ENCODE measurements around the gene PLEKHB2. TPM values are rescaled to one million over a fixed set of nuclear protein-coding genes. Genes with fewer than 3 reads are reported as not detected.
A peak's percentile ranks its signal among the peaks of the same experiment; 100 is the strongest.
"Not testable (repeated sequence)": the region's sequence is repeated elsewhere in the genome, so short reads cannot be mapped to it uniquely, and the experiment has no call there.

Gene PLEKHB2
- total RNA-seq, 2 experiments from 2014 or later = 23.4 to 38.3 TPM

- ChIA-PET CTCF (ENCODE audit: unreplicated experiment) (interaction anchor here (0.5 kb wide), 1 partner anchor 48 kb away, joined by 4 read pairs; no protein-coding TSS in a partner anchor), POLR2A (no interaction called here)
- Histone ChIP-seq H3K27ac (ENCODE audit: low read depth, low read length, poor library complexity, severe bottlenecking) (no peak overlapping the region), H3K4me1 (ENCODE audit: insufficient read depth, low read length, poor library complexity, severe bottlenecking) (peaks cover 11% of the 10 kb centered on the region), H3K36me3 (ENCODE audit: insufficient read depth, low read length) (no peaks in the 10 kb centered on the region), H3K4me3 (ENCODE audit: low read depth, low read length, poor library complexity, severe bottlenecking) (no peak overlapping the region), H3K4me2 (ENCODE audit: low read length) (no peak overlapping the region), H3K9me2 (ENCODE audit: insufficient read depth, low read length) (no peaks in the 10 kb centered on the region), H3K79me2 (ENCODE audit: insufficient read depth, low read depth, low read length) (no peaks in the 10 kb centered on the region), H3K9me3 (ENCODE audit: low read length) (no peaks in the 10 kb centered on the region), H2AFZ (ENCODE audit: low read length) (0 out of 2 replicates have a peak overlapping the region, but pooled peaks have one; percentile 22), H4K20me1 (ENCODE audit: insufficient read depth, low read length) (no peaks in the 10 kb centered on the region)
- TF ChIP-seq CTCF (conservative IDR thresholded peaks at IDR 0.05; ENCODE audit: low read length) (no peak), EZH2phosphoT487 (IDR thresholded peaks at IDR 0.05; ENCODE audit: borderline replicate concordance, low read depth, low read length) (no peak)
- intact Hi-C loops (cut with micrococcal nuclease; ENCODE audit: unreplicated experiment) = no loop called here
- BruUV-seq (replicated peaks) = no TSS peak
- no peak for DNase-seq (ENCODE audit: low spot score)
Measured at GRCh38 chr2:131156452-131157149, 51.5 kb downstream of the PLEKHB2 start.

GRCh38 chr2:131165562-131165961, 60.4 kb downstream of the PLEKHB2 start:
- DNase-seq (ENCODE audit: low spot score); POLR2A ChIA-PET; H3K9me3 ChIP-seq (ENCODE audit: low read length); H3K9me2 ChIP-seq (ENCODE audit: insufficient read depth, low read length); H4K20me1 ChIP-seq (ENCODE audit: insufficient read depth, low read length); H3K79me2 ChIP-seq (ENCODE audit: insufficient read depth, low read depth, low read length); BruUV-seq (replicated peaks); H3K4me2 ChIP-seq (ENCODE audit: low read length); H2AFZ ChIP-seq (ENCODE audit: low read length); H3K27ac ChIP-seq (ENCODE audit: low read depth, low read length, poor library complexity, severe bottlenecking); intact Hi-C loops (cut with micrococcal nuclease; ENCODE audit: unreplicated experiment); H3K4me1 ChIP-seq (ENCODE audit: insufficient read depth, low read length, poor library complexity, severe bottlenecking); H3K4me3 ChIP-seq (ENCODE audit: low read depth, low read length, poor library complexity, severe bottlenecking); H3K36me3 ChIP-seq (ENCODE audit: insufficient read depth, low read length): not testable (repeated sequence)
- CTCF ChIA-PET (ENCODE audit: unreplicated experiment) = interaction anchor here (0.6 kb wide), 1 partner anchor 337 kb away, joined by 4 read pairs; no protein-coding TSS in a partner anchor

GRCh38 chr2:131168538-131168937, 63.4 kb downstream of the PLEKHB2 start:
- Histone ChIP-seq H2AFZ (ENCODE audit: low read length) (no peak overlapping the region), H4K20me1 (ENCODE audit: insufficient read depth, low read length) (no peaks in the 10 kb centered on the region), H3K27ac (ENCODE audit: low read depth, low read length, poor library complexity, severe bottlenecking) (no peak overlapping the region), H3K79me2 (ENCODE audit: insufficient read depth, low read depth, low read length) (no peaks in the 10 kb centered on the region), H3K4me3 (ENCODE audit: low read depth, low read length, poor library complexity, severe bottlenecking) (no peak overlapping the region), H3K9me3 (ENCODE audit: low read length) (no peaks in the 10 kb centered on the region), H3K36me3 (ENCODE audit: insufficient read depth, low read length) (no peaks in the 10 kb centered on the region), H3K4me1 (ENCODE audit: insufficient read depth, low read length, poor library complexity, severe bottlenecking) (no peaks in the 10 kb centered on the region), H3K4me2 (ENCODE audit: low read length) (no peak overlapping the region), H3K9me2 (ENCODE audit: insufficient read depth, low read length) (no peaks in the 10 kb centered on the region)
- no peak for TF ChIP-seq CTCF (conservative IDR thresholded peaks at IDR 0.05; ENCODE audit: low read length)
- TF ChIP-seq EZH2phosphoT487 (IDR thresholded peaks at IDR 0.05; ENCODE audit: borderline replicate concordance, low read depth, low read length) = no peak
- DNase-seq (ENCODE audit: low spot score) = no peak
- POLR2A ChIA-PET = interaction anchor here (0.5 kb wide), 1 partner anchor 1211 kb away, joined by 3 read pairs; no protein-coding TSS in a partner anchor
- CTCF ChIA-PET (ENCODE audit: unreplicated experiment) = no interaction called here
- no TSS peak for BruUV-seq (replicated peaks)
- intact Hi-C loops (cut with micrococcal nuclease; ENCODE audit: unreplicated experiment) = no loop called here

DNA sequence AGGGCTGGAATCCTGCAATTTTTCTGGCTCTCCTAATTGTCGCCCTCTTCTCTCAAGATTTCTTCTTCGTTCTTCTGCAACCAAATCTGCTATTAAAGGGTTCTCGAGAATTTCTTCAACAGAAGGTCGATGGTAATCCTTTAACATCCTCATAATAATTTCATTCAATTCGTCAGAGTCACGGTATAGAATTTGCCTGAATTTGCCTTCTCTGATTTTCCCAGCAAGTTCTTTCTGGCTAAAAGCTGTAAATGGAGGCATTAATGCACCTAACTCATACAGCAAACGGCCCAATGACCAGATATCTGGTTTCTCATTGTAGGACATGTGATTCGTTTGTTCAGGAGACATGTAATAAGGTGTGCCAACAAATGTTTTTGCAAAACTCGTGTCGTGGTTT, 72.9 kb downstream of the PLEKHB2 start:
- CTCF ChIA-PET (ENCODE audit: unreplicated experiment); intact Hi-C loops (cut with micrococcal nuclease; ENCODE audit: unreplicated experiment); H3K9me3 ChIP-seq (ENCODE audit: low read length); H3K4me1 ChIP-seq (ENCODE audit: insufficient read depth, low read length, poor library complexity, severe bottlenecking); H4K20me1 ChIP-seq (ENCODE audit: insufficient read depth, low read length); H3K79me2 ChIP-seq (ENCODE audit: insufficient read depth, low read depth, low read length); H3K9me2 ChIP-seq (ENCODE audit: insufficient read depth, low read length); H3K27ac ChIP-seq (ENCODE audit: low read depth, low read length, poor library complexity, severe bottlenecking); H3K4me2 ChIP-seq (ENCODE audit: low read length); BruUV-seq (replicated peaks); H3K4me3 ChIP-seq (ENCODE audit: low read depth, low read length, poor library complexity, severe bottlenecking); DNase-seq (ENCODE audit: low spot score); H3K36me3 ChIP-seq (ENCODE audit: insufficient read depth, low read length); POLR2A ChIA-PET; H2AFZ ChIP-seq (ENCODE audit: low read length): not testable (repeated sequence)

DNA sequence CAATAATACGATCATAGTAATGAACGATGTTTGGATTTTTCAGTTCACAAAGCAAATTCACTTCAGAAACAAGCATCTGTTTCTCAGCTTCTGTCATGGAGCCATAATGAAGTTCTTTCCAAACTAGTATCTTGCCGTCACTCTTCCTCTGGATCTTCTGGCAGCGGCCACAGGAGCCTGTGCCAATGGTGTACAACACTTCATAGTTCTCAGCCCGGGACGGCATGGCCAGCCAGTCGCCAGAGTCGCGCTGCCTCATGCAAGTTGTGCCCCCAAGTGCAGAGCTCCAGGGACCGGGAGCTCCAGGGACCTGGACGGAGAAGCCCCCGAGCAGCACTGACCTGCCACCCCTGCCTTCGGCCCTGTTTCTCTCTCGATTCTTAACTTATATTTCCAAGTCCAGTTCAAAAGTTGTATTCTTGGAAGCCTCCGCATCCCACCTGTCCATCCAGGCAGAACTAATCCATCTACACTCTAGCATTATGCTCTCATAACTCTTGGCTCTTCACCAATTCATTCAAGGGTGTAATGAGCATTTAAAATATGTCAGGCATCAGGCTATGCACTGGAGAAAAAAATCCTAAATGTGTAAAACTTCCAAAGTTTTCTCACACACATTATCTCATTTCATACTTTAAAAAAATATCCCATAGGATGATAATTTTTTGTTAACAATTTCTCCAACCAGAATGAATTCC, 73.7 kb downstream of the PLEKHB2 start:
- intact Hi-C loops (cut with micrococcal nuclease; ENCODE audit: unreplicated experiment); CTCF ChIA-PET (ENCODE audit: unreplicated experiment); DNase-seq (ENCODE audit: low spot score); H3K4me3 ChIP-seq (ENCODE audit: low read depth, low read length, poor library complexity, severe bottlenecking); H3K36me3 ChIP-seq (ENCODE audit: insufficient read depth, low read length); H3K9me2 ChIP-seq (ENCODE audit: insufficient read depth, low read length); H2AFZ ChIP-seq (ENCODE audit: low read length); H3K79me2 ChIP-seq (ENCODE audit: insufficient read depth, low read depth, low read length); H3K4me2 ChIP-seq (ENCODE audit: low read length); BruUV-seq (replicated peaks); H3K4me1 ChIP-seq (ENCODE audit: insufficient read depth, low read length, poor library complexity, severe bottlenecking); H3K27ac ChIP-seq (ENCODE audit: low read depth, low read length, poor library complexity, severe bottlenecking); H3K9me3 ChIP-seq (ENCODE audit: low read length); POLR2A ChIA-PET; H4K20me1 ChIP-seq (ENCODE audit: insufficient read depth, low read length): not testable (repeated sequence)

Data from OCI-LY7 (cell line).